Measurements from ENCODE around the gene MYO18B. TPM values are rescaled to one million over a fixed set of nuclear protein-coding genes. Genes with fewer than 3 reads are reported as not detected.

MYO18B gene
- total RNA-seq, 2 experiments from 2014 or later = 1.6 to 2.1 TPM

DNA sequence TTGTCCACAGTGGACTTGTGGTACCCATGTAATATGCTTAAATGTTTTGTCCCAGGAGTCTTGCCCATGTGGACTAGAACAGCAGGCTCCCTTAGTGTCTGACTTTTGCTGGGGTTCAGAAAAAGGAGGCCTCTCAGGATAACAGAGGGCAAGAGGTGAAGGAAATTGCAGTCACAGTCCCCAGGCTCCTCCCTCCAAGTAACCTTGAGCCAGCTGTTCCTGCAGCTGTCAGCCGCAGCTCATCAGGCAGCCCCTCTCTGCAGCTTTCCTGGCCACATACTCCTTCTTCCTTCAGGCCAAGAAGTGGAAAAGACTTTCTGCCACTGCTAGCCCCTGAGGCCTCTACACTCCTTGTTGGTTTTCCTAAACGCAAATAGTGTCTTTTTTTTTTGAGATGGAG lies 6.3 kb upstream of the MYO18B start:
- no peak for DNase-seq
- H3K4me1 Mint-ChIP-seq = peaks cover 40% of the 10 kb centered on the region
- H3K36me3 Mint-ChIP-seq = peaks cover 18% of the 10 kb centered on the region
- H3K27ac Mint-ChIP-seq = peak overlapping the region; percentile 100
- peaks cover 6% of the 10 kb centered on the region for H3K27me3 Mint-ChIP-seq
- H3K4me3 Mint-ChIP-seq = peak overlapping the region; percentile 61
- H3K9me3 Mint-ChIP-seq = peaks cover 5% of the 10 kb centered on the region

DNA sequence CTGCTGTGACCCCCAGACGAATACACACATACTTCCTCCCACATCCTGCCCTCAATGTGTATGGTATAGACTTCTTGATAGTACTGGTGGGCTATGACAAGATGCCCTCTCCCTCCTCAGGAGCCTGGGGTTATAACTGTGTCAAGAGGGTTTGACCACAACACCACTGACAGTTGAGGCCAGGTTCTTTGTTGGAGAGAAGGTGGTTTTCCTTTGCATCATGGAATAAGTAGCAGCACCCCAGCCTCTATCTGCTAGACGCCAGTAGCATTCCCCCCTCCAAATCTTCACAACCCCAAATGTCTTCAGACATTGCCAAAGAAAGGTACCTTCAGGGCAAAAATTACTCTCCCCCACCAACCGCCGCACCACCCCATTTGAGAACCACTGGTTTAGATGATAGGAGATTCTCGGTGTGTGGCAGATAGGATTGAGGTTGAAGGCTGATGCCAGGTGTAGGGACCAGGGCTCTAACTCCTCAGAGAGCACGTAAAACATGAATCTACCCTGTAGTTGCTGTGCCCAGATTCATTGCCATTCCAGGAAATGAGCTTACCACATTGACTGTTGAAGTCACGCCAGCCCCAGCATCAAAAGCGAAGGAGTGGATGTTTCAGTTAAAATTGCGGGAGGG lies 5.5 kb upstream of the MYO18B start:
- peaks cover 18% of the 10 kb centered on the region for H3K36me3 Mint-ChIP-seq
- H3K4me1 Mint-ChIP-seq = peaks cover 42% of the 10 kb centered on the region
- peaks cover 5% of the 10 kb centered on the region for H3K9me3 Mint-ChIP-seq
- peaks cover 6% of the 10 kb centered on the region for H3K27me3 Mint-ChIP-seq
- H3K4me3 Mint-ChIP-seq = peak overlapping the region; percentile 61
- DNase-seq = peak; percentile 70
- peak overlapping the region; percentile 100 for H3K27ac Mint-ChIP-seq

DNA sequence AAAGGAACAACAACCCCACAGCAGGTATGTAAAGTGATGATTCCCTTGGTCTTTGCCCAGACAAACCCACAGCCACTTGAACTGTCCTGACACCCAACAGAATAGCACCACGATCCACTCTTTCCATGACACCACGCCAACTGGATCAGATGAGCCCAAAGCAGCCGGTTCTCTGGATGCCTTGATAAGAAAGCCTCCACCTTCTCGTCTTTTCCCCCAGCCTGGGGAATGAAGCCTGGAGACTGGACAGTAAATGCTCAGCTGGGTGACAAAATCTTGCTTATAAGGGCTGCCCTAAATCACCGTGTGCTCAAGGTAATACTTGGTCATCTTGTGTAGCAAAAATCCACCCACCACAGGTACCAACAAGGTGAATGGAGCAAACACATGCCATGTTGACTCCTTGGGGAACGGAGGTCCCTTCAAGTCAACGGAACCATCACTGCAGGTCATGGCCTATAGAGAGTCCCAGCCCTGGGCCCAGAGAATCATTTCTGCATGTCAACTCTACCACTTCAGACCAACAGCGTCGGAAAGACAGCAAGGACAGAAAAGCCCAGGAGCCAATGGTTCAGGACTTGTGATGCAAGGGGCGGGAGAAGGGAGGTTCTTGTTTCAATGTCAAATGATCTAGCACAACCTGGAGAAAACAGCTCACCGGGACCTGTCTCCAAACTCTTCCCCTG lies 2.2 kb upstream of the MYO18B start:
- DNase-seq = no peak

DNA sequence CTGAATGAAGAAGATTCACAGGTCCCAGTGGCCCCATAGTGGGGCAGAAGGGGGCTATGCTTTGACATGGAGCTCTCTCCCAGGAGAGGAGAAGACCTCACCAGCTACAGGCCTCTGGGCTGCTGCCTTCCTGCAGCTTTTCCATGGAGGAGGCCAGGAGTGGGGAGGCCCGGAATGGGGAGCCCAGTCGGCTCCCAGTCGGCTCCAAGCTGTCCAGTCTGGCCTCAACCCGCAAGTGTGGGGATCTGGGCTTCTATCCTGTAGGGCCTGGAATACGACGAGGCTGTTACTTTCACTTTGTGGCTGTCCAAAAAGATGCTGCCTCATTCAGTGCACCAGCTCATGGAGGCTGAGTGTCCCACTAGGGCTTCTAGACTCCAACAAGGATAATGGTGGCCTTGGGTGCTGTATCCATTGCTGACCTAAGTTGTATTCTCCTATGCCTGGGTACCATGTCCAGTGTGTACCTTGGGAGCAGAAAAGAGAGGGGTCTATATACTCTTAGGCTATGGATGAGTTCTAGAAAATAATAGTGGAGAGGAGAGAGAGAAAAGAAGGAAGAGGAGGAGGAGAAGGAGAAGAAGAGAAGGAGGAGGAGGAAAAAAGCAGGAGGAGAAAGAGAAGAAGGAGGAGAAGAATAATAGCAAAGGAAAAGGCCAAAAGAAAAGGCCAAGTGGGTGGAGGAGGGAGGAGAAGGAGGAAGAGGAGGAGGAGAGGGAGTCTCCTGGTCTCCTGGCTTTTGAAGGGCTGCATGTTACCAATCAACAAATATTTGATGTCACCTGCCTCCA lies 1.1 kb downstream of the MYO18B start:
- Mint-ChIP-seq H3K9me3 (no peaks in the 10 kb centered on the region), H3K4me3 (peak overlapping the region; percentile 2), H3K27ac (peak overlapping the region; percentile 5), H3K4me1 (peaks cover 28% of the 10 kb centered on the region), H3K36me3 (peaks cover 3% of the 10 kb centered on the region), H3K27me3 (no peaks in the 10 kb centered on the region)
- DNase-seq = no peak

More for the DNA sequence above, 2.2 kb upstream of the MYO18B start:
- Mint-ChIP-seq H3K4me1 (peaks cover 36% of the 10 kb centered on the region), H3K36me3 (peaks cover 18% of the 10 kb centered on the region), H3K27ac (no peak overlapping the region), H3K27me3 (no peaks in the 10 kb centered on the region), H3K9me3 (peaks cover 1% of the 10 kb centered on the region), H3K4me3 (no peak overlapping the region)

DNA sequence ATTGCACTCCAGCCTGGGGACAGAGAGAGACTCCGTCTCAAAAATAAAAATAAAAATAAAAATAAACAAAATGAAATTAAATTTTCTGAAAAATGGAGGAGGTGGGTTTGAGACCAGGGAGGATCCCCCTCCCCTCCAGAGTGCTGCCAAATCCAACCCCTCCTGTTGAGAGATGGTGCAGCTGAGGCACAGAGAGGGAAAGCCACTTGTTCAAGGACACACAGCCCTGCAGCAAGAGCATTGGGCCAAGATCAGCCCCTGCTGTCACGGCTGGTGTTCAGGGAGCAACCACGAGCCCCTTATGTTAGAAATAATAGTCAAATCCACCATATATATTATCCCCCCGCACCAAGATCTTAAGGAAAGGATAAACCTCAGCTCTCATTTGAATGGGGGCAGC lies 2.7 kb downstream of the MYO18B start:
- Mint-ChIP-seq H3K9me3 (no peaks in the 10 kb centered on the region), H3K27ac (peak overlapping the region; percentile 52), H3K27me3 (no peaks in the 10 kb centered on the region), H3K4me1 (peaks cover 27% of the 10 kb centered on the region), H3K4me3 (no peak overlapping the region), H3K36me3 (peaks cover 3% of the 10 kb centered on the region)
- DNase-seq = no peak

DNA sequence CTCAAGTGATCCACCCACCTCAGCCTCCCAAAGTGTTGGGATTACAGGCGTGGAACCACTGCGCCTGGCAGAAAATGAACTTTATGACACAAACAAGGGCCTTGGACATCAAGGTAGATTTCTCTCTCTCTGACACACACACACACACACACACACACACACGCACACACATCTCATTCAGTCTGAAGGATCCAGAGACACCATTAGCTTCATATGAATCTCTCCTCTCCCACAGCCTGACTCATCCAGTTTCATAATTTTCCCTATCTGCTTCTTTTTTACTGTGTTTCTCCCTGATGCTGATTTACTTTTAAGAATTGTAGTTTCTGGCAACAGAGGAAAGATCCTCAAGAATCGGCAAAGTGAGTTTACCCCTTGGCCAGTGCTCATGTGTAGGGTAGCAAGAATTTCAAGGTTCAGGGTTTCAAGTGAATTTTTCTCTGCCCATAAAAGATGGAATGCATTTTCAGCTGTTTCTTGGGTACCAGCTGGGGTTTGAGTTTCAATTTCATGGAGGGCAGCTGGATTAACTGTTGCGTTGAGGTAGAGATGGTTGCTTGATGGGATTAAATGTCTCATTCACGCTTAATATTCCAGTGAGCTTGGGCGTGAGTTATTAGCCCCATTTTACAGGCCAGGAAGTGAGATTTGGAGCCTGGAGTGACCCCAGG lies 3.5 kb downstream of the MYO18B start:
- H3K27me3 Mint-ChIP-seq = no peaks in the 10 kb centered on the region
- H3K27ac Mint-ChIP-seq = peak overlapping the region; percentile 88
- DNase-seq = peak; percentile 20
- peaks cover 32% of the 10 kb centered on the region for H3K4me1 Mint-ChIP-seq
- no peaks in the 10 kb centered on the region for H3K9me3 Mint-ChIP-seq
- H3K36me3 Mint-ChIP-seq = peaks cover 3% of the 10 kb centered on the region
- no peak overlapping the region for H3K4me3 Mint-ChIP-seq

DNA sequence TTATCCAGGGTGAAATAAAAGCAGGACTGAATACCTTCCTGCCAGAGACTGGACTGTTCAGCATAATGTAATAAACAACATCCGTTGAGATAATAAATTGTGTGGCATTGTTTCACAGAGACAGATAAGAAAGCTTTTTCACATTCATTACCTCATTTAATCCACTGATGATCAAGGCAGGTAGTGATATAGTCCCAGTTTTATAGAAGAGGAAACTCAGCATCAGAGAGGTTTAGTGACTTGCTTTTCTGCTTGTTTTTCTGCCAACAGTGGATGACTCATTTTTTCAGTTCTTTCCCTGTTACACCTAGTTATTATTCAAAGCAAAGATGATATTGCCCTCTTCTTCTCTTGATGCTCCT lies 4.0 kb downstream of the MYO18B start:
- Mint-ChIP-seq H3K27me3 (no peaks in the 10 kb centered on the region), H3K4me1 (peaks cover 31% of the 10 kb centered on the region), H3K4me3 (no peak overlapping the region), H3K9me3 (no peaks in the 10 kb centered on the region), H3K27ac (peak overlapping the region; percentile 88), H3K36me3 (peaks cover 3% of the 10 kb centered on the region)
- no peak for DNase-seq

DNA sequence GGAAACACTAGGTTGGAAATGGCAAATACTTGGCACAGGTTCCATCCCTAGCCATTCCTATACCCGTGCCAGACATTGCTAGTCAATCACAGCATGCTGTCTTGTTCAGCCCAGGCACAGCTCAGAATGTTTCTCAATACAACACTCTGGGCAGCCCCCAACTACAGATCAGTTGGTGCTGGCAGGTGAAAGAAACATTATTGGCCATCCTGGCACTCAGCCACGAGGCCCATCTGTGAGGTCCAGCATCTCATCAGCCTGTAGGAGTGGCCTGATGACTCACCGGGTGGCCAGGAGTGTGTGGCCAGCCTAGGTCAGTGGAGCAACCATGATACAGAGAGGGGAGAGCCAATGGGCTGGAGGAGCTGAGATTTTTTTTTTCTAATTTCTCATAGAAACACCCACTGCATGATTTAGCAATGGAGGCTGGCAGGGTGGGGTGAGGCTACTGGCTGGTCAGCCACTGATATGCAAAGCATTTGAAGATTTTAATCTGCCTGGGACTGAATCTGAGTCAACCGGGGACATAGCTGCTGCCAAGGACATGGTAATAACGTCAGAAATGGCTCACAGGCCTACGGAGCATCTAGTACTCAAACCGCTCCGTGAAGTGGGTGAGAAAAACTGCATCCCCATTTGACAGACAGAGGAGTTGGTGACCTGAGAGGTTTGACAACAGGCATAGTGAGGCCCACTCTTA lies 5.4 kb downstream of the MYO18B start:
- peak overlapping the region; percentile 53 for H3K27ac Mint-ChIP-seq
- peaks cover 3% of the 10 kb centered on the region for H3K36me3 Mint-ChIP-seq
- H3K27me3 Mint-ChIP-seq = no peaks in the 10 kb centered on the region
- no peaks in the 10 kb centered on the region for H3K9me3 Mint-ChIP-seq
- no peak for DNase-seq
- H3K4me1 Mint-ChIP-seq = peaks cover 31% of the 10 kb centered on the region
- no peak overlapping the region for H3K4me3 Mint-ChIP-seq

DNA sequence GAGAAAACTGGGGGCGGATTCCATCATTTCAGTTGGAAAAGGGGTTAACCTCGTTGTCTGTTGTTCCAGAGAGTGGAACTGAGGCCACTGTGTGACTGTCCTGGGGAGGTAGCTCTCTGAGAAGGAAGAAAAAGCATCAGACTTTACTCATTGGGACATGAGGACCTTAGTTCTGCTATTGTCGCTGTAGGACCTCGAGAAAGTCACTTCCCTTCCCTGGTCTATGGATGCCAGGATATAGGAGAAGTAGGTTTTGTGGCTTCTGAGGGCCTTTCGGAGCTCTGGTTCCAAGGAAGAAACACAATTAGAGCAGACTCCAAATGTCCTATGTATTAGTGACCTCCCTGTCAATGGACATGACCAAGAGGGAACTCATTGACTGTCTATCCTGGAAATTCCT lies 6.2 kb downstream of the MYO18B start:
- Mint-ChIP-seq H3K4me3 (no peak overlapping the region), H3K27me3 (no peaks in the 10 kb centered on the region), H3K4me1 (peaks cover 30% of the 10 kb centered on the region), H3K27ac (peak overlapping the region; percentile 53), H3K36me3 (peaks cover 3% of the 10 kb centered on the region), H3K9me3 (no peaks in the 10 kb centered on the region)
- DNase-seq = no peak

DNA sequence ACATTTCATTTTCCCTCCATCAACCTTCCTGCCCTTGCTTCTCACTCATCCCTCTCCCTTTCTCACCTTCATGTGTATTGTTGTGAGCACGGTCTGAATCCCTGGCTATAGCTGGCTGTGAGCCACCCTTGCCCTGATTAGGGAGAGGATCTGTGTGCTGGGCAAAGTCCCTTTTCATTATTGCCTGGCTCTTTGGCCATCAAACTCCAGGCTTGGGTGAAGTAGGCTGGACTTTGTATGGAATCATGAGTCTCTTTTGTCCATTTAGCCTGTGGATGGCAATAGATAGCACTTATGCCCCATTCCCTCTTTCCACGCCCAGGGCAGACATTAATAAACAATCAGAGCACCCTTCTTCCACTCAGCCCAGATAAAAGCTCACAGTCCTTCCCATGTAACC lies 6.7 kb downstream of the MYO18B start:
- peak overlapping the region; percentile 36 for H3K27ac Mint-ChIP-seq
- H3K4me3 Mint-ChIP-seq = no peak overlapping the region
- H3K36me3 Mint-ChIP-seq = peaks cover 3% of the 10 kb centered on the region
- peaks cover 30% of the 10 kb centered on the region for H3K4me1 Mint-ChIP-seq
- DNase-seq = no peak
- H3K27me3 Mint-ChIP-seq = no peaks in the 10 kb centered on the region
- H3K9me3 Mint-ChIP-seq = no peaks in the 10 kb centered on the region

DNA sequence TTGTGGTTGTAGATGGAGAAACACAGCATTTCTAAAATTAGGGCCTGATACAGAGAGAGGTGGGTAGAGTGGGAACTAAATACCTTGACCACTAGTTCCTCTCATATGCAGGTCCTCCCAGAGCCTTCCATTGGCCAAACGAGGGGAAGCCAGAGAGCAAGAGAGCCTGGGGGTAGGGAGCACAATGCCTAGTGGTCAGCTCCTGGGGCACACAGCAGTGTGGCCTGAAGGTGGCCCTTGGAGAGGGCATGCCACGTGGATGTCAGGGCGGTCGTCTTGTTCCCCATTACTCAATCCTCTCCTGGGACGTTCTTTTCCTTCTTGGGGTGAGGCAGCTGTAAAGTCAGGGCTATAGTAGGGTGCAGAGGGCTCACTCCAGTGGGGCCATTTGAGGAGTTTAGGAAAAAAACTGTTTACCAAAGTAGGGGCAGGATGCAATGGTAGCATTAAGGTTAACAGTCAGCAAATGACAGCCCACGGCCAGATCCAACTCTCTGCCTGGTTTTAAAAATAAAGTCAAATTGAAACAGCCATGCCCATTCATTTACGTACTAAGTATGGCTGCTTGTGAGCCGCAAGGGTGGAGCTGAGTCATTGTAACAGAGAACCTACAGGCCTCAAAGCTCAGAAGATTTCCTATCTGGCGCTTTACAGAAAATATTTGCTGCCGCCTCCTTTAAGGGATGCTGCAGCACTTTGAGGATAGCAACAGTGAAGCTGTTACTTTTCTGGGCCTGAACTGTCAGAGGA lies 7.6 kb downstream of the MYO18B start:
- Mint-ChIP-seq H3K27ac (peak overlapping the region; percentile 70), H3K9me3 (no peaks in the 10 kb centered on the region), H3K27me3 (no peaks in the 10 kb centered on the region), H3K36me3 (no peaks in the 10 kb centered on the region), H3K4me1 (peaks cover 30% of the 10 kb centered on the region), H3K4me3 (no peak overlapping the region)
- peak; percentile 22 for DNase-seq

DNA sequence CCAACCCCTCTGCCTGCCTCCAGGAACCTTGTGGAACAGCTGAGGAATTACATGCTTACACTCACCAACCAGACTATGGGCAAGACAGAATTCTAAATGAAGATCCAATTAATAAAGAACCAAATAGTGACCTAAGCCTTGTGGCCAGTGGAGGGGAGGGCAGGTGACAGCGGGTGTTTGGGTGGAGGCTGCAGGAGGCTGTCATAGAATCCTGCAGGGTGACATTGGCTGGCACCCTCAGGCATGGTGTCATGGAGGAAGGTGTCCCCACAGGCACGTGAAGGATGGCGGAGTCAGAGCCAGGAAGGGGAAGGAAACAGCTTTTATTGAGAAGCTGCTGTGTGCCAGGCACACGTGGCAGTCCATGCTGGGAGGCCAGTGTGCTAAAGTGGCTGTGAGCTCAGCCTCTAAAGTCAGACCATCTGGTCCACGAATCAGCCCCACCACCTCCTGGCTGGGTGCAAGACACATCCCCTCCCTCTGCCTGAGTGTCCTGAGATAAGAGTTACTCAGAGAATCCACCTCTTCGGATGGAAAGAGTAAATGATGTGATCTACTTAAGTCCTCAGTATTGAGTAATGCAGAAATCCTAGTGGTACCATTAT lies 8.7 kb downstream of the MYO18B start:
- no peaks in the 10 kb centered on the region for H3K27me3 Mint-ChIP-seq
- no peaks in the 10 kb centered on the region for H3K9me3 Mint-ChIP-seq
- H3K27ac Mint-ChIP-seq = no peak overlapping the region
- no peak for DNase-seq
- peaks cover 22% of the 10 kb centered on the region for H3K4me1 Mint-ChIP-seq
- no peaks in the 10 kb centered on the region for H3K36me3 Mint-ChIP-seq
- no peak overlapping the region for H3K4me3 Mint-ChIP-seq

DNA sequence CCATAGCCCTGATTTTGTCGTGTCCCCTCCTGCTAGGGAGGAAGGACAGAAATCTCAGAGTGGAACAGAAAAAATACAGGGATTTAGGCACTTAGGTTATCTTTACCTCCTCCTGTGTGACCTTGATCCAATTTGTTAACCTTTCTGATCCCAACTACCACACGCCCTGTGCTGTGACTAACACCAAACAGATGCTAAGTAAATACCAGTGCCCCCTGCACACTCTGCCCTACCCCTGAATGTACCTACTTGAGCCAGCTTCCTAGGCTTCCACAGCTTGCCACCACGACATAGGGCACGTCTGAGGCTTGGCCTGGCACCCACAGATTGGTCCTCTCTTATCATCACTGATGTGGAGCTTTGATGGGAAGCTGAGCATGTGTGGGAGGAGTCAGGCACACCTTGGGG lies 9.2 kb downstream of the MYO18B start:
- Mint-ChIP-seq H3K27ac (no peak overlapping the region), H3K36me3 (no peaks in the 10 kb centered on the region), H3K27me3 (no peaks in the 10 kb centered on the region), H3K4me1 (peaks cover 17% of the 10 kb centered on the region), H3K9me3 (no peaks in the 10 kb centered on the region), H3K4me3 (no peak overlapping the region)
- DNase-seq = no peak

All from activated naive CD8-positive, alpha-beta T cell treated with anti-CD3 and anti-CD28 coated beads for 36 hours (primary cell).